Activated CD8-positive, alpha-beta memory T cell treated with anti-CD3 and anti-CD28 coated beads for 4 hours (primary cell): Measurements from ENCODE around the gene IL6.
"Not testable (repeated sequence)": the region's sequence is repeated elsewhere in the genome, so short reads cannot be mapped to it uniquely, and the experiment has no call there.

Experiments used
- DNase-seq, 2 donors: peaks; one replicate each; pipeline ENCODE4 v3.0.0-alpha.2; 2020; ENCODE audit warnings: low read depth in 2 of 2

The IL6 gene

DNA sequence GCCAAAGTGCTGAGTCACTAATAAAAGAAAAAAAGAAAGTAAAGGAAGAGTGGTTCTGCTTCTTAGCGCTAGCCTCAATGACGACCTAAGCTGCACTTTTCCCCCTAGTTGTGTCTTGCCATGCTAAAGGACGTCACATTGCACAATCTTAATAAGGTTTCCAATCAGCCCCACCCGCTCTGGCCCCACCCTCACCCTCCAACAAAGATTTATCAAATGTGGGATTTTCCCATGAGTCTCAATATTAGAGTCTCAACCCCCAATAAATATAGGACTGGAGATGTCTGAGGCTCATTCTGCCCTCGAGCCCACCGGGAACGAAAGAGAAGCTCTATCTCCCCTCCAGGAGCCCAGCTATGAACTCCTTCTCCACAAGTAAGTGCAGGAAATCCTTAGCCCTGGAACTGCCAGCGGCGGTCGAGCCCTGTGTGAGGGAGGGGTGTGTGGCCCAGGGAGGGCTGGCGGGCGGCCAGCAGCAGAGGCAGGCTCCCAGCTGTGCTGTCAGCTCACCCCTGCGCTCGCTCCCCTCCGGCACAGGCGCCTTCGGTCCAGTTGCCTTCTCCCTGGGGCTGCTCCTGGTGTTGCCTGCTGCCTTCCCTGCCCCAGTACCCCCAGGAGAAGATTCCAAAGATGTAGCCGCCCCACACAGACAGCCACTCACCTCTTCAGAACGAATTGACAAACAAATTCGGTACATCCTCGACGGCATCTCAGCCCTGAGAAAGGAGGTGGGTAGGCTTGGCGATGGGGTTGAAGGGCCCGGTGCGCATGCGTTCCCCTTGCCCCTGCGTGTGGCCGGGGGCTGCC lies at the start of gene IL6:
Gene IL6 (plus strand): TSS at position 294 of the 807 bp plus-strand sequence. CDS start 63 bp downstream, at position 357.
- DNase-seq = no peak

DNA sequence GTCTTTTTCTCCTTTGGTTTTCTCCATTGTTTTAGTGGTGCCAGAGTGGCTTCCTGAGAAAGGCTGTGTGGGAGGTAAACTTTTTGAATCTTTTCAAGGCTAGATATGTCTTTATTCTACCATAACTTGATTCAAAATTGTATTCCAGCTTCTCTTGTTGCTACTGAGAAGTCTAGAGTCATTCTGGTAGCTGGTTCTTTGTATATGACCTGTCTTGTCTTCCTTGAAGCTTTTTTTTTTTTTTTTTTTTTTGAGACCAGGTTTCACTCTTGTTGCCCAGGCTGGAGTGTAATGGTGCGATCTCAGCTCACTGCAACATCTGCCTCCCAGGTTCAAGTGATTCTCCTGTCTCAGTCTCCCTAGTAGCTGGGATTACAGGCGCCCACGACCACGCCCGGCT lies 49.7 kb upstream of the IL6 start:
- DNase-seq = not testable (repeated sequence)

DNA sequence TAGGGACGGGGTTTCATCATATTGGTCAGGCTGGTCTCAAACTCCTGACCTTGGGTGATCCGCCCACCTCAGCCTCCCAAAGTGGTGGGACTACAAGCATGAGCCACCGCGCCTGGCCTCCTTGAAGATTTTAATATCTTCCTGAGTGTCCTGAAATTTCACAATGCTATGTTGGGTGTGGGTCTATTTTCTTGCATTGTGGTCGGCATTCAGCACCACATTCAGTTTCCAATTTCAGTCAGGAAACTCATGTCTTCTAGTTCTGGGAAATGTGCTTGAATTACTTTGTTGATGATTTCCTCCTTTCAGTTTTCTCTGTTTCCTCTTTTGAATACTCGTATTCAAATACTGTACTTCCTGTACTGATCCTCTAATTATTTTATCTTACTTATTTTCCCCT lies 49.3 kb upstream of the IL6 start:
- no peak for DNase-seq

DNA sequence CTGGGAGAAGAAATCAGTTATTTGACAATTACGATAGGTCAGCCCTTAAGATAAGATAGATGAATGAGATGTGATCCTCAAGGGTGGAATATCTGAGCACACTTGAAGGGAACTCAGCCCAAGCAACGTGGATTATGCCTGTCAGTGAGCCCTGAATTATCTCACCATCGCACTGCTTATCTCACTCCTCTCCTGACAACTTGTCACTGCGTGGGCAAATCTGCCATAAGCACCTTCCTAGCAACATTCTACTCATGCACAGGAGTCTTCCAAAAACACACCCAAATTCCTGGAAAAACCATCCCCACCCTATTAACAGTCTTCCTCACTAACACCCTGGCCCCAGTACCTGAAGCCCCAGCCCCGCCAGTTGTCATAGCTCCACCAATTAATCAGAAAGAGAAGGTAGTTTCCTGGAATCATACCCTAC lies 46.5 kb upstream of the IL6 start:
- no peak for DNase-seq

DNA sequence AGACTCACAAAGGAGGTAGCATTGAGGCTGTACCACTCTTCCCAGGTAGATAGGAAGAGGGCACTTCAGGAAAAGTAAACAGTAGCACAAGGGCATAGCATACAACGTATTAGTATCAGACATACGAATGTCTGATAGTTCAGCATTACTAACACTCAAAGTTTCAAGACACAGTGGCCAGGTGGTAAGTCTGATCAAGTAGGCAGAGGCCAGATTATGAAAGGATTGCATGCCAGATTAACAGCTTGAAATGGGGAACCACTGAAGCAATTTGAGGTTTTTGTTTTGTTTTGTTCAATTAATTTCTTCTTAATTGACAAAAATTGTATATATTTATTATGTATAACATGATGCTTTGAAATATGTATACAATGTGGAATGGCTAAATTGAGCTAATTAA lies 45.7 kb upstream of the IL6 start:
- DNase-seq = no peak

DNA sequence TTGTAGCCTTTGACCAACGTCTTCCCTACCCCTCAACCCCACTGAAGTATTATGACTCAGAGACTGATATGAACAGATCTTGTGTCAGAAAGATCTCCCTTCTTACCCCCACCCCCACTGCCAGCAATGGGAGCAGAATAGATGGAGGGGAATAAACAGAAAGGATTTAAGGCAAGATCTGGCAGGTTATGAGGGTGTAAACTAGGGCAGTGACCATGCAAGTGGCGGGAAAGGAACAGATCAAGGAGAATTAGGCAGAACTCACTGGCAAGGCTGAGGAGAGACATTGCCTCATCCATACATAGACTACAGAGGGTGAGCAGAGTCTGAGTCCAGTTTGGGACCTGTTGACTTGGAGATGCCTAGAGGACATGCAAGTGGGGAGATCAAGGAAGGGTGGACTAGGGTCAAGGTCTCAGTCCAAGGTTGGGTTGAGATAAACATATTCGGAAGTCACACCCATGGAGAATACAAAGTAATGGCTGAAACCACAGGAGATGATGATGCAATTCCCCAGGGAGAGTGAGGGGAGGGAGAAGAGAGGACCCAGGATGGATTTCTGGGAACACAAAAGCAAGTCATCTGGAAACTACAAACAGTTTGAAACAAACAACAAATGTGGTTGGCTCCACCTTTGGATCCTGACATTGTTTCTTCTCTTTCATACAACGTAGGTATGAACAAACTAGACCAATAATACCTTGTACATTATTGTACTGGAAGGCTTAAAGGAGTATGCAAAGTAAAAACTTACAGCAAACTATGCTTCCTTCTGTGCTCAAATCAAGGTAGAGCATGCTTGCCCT lies 44.9 kb upstream of the IL6 start:
- DNase-seq = no peak

DNA sequence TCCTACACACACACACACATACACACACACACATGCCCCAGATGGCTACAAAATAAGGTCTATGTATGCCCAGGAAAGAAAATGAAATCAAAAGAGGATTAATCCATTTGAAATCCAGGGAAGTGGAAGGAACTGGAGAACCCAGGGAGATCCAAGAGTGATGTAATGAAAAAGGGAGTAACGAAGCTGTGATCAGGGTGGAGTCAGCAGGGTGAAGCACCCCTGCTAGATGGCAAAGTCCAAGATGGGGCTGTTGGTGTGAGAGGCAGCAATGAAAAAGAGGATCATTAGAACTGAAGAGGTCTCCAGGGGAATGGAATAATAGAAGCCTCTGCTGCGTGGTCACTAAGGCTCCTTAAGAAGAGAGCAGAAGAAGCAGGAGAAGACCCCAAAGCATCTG lies 43.6 kb upstream of the IL6 start:
- no peak for DNase-seq

DNA sequence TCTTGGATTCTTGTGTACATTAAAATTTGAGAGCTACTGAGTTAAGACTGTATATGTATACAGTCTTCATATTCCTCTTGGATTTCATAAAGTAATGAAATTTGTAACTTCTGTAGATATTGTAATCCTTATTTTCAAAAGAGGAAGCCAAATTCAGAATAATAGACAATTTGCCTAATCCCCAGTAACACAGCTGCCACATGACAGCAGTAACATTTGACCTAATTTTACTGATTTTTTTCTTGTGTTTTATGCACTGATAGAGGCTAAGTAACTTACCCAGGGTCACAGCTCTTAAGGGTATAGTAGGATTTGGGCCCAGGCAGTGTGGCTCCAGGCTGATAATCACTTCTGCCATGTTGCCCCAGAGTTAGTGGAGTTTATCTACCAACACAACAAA lies 40.4 kb upstream of the IL6 start:
- no peak for DNase-seq

DNA sequence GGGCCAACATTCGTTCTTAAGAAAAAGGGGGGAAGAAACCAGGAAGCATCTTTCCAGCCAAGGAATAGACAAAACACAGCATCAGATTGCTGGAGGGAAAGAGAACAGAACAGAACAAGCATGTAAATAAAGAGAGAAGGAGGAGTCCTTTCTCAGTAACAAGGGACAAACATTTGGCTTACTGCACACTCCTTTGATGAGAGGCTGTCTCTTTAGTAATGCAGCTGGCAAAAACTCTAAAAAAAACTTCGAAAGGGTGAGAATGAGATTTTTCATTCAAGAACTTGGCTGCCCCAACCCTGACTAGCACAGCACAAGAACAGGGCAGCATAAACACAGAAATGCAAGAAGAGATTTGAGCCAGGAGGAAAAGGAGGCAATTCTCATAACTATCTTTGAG lies 38.9 kb upstream of the IL6 start:
- DNase-seq = no peak

DNA sequence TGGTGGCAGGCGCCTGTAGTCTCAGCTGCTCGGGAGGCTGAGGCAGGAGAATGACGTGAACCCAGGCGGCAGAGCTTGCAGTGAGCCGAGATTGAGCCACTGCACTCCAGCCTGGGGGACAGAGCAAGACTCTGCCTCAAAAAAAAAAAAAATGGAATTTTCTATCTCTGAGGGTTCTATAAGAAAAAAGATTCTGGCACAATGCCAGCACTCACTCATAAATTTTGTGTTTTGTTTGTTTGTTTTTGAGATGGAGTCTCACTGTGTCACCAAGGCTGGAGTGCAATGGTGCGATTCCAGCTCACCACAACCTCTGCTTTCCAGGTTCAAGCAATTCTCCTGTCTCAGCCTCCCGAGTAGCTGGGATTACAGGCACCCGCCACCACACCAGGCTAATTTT lies 38.1 kb upstream of the IL6 start:
- DNase-seq = not testable (repeated sequence)

DNA sequence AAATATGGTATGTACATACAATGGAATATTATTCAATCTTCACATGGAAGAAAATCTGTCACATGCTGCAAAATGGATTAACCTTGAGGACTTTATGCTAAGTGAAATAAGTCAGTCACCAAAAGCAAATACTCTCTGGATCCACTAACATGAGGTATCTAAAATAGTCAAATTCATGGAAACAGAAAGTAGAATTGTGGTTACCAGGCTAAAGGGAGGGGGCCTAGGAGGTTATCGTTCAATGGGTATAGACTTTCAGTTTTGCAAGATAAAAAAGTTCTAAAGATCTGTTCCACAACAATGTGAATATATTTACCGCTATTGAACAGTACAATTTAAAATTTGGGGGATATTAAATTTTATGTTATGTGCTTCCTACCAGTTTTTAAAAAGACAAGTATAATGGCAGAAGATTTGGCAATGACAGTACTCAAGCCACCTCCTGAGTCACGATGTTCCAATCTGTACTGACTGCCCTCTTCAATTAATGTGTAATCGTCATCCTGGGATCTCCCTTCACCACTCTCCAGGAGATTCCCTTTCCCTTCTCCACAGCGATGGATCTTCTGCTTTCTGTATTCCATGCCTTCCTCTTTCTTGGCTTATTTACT lies 32.3 kb upstream of the IL6 start:
- no peak for DNase-seq

DNA sequence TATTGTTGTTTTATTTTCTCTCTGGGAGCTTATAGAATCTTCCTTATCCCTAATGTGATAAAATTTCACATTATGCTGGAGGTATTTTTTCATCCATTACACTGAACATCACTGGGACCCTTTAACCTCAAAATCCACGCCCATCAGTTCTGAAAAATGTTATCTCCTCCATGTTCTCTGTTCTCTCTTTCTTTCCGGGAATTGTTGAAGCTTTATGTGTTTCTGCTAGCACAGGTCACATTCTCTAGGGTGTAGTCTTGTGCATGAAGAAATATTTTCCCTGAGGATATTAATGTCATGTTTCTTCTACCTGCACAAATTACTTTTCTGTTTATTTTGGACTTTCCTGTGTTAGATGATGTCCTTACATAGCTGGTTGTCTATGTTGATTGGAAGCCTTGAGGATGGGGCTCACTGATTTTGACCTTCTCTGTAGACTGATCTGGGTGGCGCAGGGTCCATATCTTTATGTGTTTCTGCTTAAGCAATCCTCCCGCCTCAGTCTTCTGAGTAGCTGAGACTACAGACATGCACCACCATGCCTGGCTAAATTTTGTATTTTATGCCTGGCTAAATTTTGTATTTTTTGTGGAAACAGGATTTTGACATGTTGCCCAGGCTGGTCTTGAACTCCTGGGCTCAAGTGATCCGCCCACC lies 31.4 kb upstream of the IL6 start:
- no peak for DNase-seq

DNA sequence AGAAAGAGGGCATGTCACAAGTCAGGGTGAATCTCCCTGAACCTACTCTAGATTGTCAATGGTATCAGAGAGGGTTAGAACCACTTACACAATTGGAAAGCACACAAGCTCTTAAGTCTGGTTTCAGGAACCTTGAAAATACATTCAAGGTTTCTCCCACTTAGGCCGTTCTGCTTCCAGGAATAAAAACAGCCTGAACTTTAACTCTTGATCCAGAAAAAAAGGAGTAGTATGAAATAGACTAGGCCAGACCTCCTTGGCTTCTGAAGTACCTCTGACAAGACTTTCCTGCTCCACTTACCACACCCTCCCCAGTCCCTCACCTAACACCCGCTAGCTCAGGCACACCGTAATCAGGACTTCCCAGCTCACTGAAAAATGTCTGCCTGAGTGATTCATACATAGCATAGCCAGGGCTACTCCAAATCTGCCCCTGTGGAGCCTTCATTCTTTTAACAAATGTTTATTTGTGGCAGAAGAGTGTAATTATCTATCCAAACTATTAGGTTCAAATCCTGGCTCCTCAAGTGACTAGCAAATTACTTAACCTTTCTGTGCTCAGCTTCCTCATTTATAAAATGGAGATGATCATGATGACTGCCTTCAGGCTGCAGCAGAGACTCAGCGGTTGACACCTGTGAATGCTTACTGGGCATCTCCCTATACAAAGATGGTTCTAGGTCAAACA lies 30.3 kb upstream of the IL6 start:
- no peak for DNase-seq

DNA sequence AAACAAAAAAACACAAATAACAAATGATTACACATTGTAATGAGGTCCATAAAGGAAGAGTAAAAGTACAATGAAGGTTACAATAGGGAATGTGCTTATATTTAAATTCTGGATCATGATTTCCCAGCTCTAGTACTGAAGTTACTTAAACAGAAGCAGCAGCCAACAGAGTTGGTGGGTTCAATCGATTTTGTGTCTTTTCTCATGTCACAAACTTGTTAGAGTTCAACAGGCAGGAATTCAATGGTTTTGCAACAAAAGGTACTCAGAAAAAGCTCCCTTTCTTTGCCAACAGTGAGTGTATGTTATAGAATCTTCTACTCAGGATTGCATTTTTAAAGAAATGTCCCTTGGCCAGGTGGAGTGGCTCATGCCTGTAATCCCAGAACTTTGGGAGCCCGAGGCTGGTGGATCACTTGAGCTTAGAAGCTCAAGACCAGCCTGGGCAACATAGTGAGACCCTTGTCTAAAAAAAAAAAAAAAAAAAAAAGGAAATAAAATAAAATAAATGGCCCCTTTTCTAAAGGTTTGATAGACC lies 29.6 kb upstream of the IL6 start:
- DNase-seq = no peak

DNA sequence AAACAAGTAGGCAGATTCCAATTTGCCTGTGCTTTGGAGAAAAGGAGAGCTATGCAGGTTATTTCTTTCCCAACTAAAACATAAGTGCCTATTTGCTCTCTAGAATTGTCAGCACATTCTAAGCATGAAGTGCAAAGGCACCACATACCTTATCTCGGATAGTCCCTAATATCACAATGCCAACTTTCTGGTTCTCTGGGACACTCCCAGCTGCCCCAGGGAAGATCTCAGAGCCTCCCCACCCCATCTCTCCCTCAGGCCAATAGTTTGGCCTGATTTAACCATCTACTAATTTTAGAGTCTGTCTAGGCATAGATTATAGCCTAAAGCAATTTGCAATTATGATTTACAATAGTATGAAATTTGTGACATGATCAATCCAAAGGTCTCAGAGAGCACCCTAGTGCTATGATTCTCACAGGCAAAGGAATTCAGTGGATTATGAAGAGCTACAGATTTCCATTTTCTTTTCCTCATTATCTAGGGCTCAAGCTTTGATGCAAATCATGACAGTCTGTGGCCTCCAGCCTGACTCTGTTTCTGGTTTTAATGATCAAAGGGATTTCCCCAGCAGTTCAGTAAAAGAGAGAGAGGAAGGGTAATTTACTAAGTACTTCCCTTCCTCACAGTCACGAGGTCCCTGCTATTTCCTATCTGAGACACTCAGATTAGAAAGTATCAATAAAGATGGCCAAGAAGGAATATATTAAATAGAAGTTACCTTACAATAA lies 29.0 kb upstream of the IL6 start:
- DNase-seq = no peak

DNA sequence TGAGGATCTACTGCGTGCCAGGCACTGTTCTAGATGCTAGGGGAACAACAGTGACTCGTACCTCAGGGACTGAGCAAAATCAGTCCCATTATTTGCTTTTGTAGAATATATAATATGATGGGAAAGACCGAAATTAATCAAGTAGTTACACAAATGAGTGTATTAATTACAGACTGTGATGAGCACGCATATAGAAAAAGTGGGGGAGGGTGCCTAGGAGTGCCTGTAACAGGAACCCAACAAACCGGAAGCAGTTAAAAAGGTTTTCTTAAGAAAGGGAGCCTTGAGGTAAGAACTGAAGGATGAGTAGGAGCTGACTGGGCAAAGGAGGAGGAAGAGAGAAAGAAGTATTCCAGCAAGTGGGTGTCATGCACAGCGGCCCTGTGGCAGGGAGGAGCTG lies 28.2 kb upstream of the IL6 start:
- no peak for DNase-seq

DNA sequence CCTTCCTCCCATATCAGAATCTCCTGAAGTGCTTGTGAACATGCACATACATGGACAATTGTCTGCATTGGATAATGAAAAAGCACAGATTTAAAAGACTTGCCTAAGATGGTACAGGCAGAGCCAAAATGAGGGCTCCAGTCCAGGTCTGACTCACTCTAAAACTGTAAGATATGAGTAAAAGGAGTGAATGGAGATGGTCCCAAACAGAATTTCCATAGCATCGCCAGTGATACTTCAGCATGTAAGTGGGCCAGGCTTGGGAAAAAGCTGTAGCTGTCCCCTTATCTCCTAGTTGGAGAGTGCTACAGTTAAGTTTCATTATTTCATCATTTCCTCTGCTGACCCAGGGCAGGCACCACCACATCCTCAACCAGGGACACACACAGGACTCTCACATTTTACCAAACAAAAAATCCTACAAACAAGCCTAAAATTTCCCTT lies 26.4 kb upstream of the IL6 start:
- DNase-seq = no peak

DNA sequence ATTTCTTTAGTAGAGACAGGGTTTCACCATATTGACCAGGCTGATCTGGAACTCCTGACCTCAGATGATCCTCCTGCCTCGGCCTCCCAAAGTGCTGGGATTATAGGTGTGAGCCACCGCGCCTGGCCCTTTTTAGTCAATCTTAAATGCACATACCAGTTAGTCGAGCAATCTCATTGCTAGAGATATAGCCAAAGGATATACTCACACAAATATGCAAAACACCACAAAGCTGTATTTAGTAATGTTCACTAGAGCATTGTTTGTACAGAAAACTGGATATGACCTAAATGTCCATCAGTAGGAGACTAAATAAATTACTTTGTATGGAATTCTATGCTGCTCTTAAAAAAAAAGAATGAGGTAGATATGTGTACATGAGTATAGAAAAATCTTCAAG lies 24.5 kb upstream of the IL6 start:
- no peak for DNase-seq

DNA sequence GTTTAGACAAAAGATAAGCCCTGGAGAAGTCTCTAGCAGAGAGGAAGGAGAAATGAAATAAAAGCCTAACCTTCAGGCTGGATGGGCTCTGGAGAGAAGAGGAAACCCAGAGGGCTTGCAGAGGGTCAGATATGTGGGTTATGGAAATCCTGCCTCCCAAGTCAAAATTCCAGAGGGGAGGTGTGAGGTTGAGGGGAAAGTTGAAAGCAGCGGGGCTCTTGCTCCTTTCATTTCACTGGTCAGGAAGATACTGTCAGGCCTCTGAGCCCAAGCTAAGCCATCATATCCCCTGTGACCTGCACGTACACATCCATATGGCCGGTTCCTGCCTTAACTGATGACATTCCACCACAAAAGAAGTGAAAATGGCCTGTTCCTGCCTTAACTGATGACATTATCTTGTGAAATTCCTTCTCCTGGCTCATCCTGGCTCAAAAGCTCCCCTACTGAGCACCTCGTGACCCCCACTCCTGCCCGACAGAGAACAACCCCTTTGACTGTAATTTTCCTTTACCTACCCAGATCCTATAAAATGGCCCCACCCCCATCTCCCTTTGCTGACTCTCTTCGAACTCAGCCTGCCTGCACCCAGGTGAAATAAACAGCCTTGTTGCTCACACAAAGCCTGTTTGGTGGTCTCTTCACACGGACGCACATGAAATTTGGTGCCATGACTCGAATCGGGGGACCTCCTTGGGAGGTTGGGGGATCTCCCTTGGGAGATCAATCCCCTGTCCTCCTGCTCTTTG lies 23.7 kb upstream of the IL6 start:
- DNase-seq = not testable (repeated sequence)
